Left ventricle myocardium superior (tissue), 1 donor: ENCODE results near the gene DHRS3. TPM values are rescaled to one million over a fixed set of nuclear protein-coding genes. Genes with fewer than 3 reads are reported as not detected.
"Not testable (repeated sequence)": the region's sequence is repeated elsewhere in the genome, so short reads cannot be mapped to it uniquely, and the experiment has no call there.

ENCODE experiments used
- ATAC-seq: fragments of 200-7000 bp; cut with Tn5 transposase; one replicate; pipeline ENCODE4 v1.9.1; 2020; ENCODE audit warnings: mild to moderate bottlenecking, moderate library complexity
- DNase-seq: peaks from one replicate; pipeline ENCODE4 v3.0.0-alpha.2; 2020
- intact Hi-C: fragments of 100-400 bp; cut with micrococcal nuclease; formaldehyde crosslinking; loops from one replicate; pipeline ENCODE4 v1.11.0; 2022
- total RNA-seq: library from RNA; stranded (reverse); fragmentation: NEBNext Ultra II Directional; extraction: Animal tissue kit (Norgen Biotek cat#: 25700); gene quantifications from one replicate; pipeline ENCODE4 v1.2.1, GENCODE V29; 2021
- donor health status: DM: no; HTN: yes; CAD: no; lungs with severe emphysema.

Gene DHRS3
- total RNA-seq, 1 donor from 2014 or later: 79.6 TPM

GRCh38 chr1:12549460-12550349 lies 68.3 kb downstream of the DHRS3 start:
- intact Hi-C loops: no loop called here
- ATAC-seq: peak; percentile 52
- peak; percentile 74 for DNase-seq

GRCh38 chr1:12548973-12549459 lies 69.0 kb downstream of the DHRS3 start:
- ATAC-seq (peak; percentile 13), DNase-seq (peak; percentile 74)
- intact Hi-C loops: no loop called here

- intact Hi-C loops: no loop called here
- ATAC-seq: no peak
- DNase-seq: no peak
Measured at GRCh38 chr1:12548279-12548972, 69.6 kb downstream of the DHRS3 start.

- DNase-seq: no peak
- intact Hi-C loops: no loop called here
- peak; percentile 2 for ATAC-seq
Measured at GRCh38 chr1:12547586-12548225, 70.3 kb downstream of the DHRS3 start.

- peak; percentile 72 for ATAC-seq
- intact Hi-C loops: no loop called here
- DNase-seq: peak; percentile 87
Measured at GRCh38 chr1:12546771-12547585, 71.0 kb downstream of the DHRS3 start.

GRCh38 chr1:12544992-12545391 lies 73.0 kb downstream of the DHRS3 start:
- DNase-seq (no peak), ATAC-seq (no peak)
- intact Hi-C loops: no loop called here

GRCh38 chr1:12544357-12544756 lies 73.7 kb downstream of the DHRS3 start:
- no peak for DNase-seq
- intact Hi-C loops: no loop called here
- no peak for ATAC-seq

- intact Hi-C loops: no loop called here
- no peak for DNase-seq
- no peak for ATAC-seq
Measured at GRCh38 chr1:12543740-12544154, 74.3 kb downstream of the DHRS3 start.

- no peak for DNase-seq
- intact Hi-C loops: no loop called here
- no peak for ATAC-seq
Measured at GRCh38 chr1:12542616-12543592, 75.1 kb downstream of the DHRS3 start.

- no peak for ATAC-seq
- DNase-seq: no peak
- intact Hi-C loops: no loop called here
Measured at GRCh38 chr1:12542138-12542465, 75.9 kb downstream of the DHRS3 start.

GRCh38 chr1:12541274-12542137 lies 76.5 kb downstream of the DHRS3 start:
- peak; percentile 48 for ATAC-seq
- peak; percentile 73 for DNase-seq
- intact Hi-C loops: no loop called here

- ATAC-seq (no peak), DNase-seq (no peak)
- intact Hi-C loops: no loop called here
Measured at GRCh38 chr1:12540580-12541273, 77.3 kb downstream of the DHRS3 start.

- DNase-seq: peak; percentile 88
- ATAC-seq: peak; percentile 88
- intact Hi-C loops: no loop called here
Measured at GRCh38 chr1:12539705-12540579, 78.1 kb downstream of the DHRS3 start.

GRCh38 chr1:12539320-12539704 lies 78.7 kb downstream of the DHRS3 start:
- DNase-seq (no peak), ATAC-seq (no peak)
- intact Hi-C loops: no loop called here

- ATAC-seq, DNase-seq, intact Hi-C loops: not testable (repeated sequence)
Measured at GRCh38 chr1:12538536-12538935, 79.5 kb downstream of the DHRS3 start.
